DMS79 (cell line): ENCODE measurements around the gene SWT1.
"Not testable (repeated sequence)": the region's sequence is repeated elsewhere in the genome, so short reads cannot be mapped to it uniquely, and the experiment has no call there.

ENCODE experiments used
- DNase-seq: peaks from one replicate; lab custom pipeline; 2025; lab: John Stamatoyannopoulos, UW

SWT1 gene

DNA sequence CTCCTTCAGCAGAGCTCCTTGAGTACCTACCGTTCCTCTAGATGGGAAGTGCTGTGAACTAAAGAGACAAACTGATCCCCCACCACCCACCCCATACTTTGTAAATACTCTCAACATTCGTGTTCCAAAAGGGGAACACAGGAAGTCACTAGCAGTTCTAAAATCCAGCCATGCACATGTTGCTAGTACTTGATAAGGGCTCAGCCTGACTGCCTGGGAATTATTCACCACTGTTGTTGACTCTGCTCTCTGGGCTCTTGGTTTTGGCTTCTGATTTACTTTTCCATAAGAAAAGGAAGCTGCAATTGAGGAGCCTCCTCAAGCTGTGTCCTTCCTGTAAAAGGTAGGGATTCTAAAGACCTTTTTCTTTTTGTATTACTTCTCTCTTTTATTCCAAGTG lies 92.6 kb downstream of the SWT1 start:
- no peak for DNase-seq

GRCh38 chr1:185250063-185250462 lies 93.1 kb downstream of the SWT1 start:
- no peak for DNase-seq

- not testable (repeated sequence) for DNase-seq
Observed at GRCh38 chr1:185251928-185252327, 95.0 kb downstream of the SWT1 start.

DNA sequence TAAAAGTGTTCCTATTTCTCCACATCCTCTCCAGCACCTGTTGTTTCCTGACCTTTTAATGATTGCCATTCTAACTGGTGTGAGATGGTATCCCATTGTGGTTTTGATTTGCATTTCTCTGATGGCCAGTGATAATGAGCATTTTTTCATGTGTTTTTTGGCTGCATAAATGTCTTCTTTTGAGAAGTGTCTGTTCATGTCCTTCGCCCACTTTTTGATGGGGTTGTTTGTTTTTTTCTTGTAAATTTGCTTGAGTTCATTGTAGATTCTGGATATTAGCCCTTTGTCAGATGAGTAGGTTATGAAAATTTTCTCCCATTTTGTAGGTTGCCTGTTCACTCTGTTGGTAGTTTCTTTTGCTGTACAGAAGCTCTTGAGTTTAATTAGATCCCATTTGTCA lies 95.4 kb downstream of the SWT1 start:
- not testable (repeated sequence) for DNase-seq

DNA sequence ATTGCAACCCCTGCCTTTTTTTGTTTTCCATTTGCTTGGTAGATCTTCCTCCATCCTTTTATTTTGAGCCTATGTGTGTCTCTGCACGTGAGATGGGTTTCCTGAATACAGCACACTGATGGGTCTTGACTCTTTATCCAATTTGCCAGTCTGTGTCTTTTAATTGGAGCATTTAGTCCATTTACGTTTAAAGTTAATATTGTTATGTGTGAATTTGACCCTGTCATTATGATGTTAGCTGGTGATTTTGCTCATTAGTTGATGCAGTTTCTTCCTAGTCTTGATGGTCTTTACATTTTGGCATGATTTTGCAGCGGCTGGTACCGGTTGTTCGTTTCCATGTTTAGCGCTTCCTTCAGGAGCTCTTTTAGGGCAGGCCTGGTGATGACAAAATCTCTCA lies 98.6 kb downstream of the SWT1 start:
- not testable (repeated sequence) for DNase-seq

- DNase-seq = not testable (repeated sequence)
Observed at GRCh38 chr1:185257116-185257949, 100.4 kb downstream of the SWT1 start.

DNA sequence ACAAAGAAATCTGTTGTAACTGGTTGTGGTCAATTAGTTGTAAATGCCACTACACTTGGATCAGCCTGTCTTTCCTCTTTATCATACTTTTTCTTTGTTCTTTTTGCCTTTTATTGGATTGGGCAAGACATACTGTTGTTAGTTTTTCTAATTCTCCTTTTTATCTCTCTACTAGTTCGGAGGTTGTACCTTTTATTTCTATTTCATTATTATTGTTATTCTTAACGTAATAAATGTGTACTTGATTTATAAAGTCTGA lies 100.9 kb downstream of the SWT1 start:
- DNase-seq = no peak

- no peak for DNase-seq
Observed at GRCh38 chr1:185258676-185259075, 101.7 kb downstream of the SWT1 start.

DNA sequence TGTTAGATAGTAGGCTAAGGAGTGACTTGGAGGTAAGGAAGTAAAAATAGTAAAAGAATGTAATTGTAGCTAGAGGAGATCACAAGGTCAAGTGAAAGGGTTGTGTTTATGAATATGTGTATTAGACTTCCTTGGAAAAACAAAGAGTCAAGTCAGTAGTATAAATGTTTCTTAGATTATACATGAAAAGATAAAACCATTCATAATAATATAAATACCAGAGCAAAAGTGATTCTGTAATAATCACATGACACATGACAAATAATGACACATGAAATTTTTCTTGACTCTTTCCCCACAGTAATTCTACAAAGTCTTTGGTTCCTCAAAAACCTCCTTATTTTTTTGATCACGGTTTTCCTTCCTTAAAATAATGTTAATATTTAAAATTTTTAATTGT lies 103.6 kb downstream of the SWT1 start:
- DNase-seq = no peak

DNA sequence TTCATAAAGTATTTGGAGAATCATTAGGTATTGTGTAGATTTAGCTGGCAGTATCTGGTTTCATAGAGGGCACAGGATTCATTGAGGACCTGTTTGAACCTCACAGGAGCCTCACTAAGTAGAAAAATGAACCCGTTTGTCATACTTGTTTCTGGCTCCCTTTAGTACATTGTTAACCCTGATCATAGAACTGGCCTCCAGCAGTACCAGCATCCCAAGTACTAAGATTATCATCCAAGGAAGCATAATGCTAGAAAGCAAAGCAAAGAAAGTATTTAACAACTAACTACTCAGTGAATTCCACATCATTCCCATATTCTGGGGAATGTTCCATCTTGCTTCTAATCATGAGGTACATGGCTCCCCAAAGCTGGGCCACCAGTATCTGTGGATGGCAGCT lies 105.2 kb downstream of the SWT1 start:
- no peak for DNase-seq

DNA sequence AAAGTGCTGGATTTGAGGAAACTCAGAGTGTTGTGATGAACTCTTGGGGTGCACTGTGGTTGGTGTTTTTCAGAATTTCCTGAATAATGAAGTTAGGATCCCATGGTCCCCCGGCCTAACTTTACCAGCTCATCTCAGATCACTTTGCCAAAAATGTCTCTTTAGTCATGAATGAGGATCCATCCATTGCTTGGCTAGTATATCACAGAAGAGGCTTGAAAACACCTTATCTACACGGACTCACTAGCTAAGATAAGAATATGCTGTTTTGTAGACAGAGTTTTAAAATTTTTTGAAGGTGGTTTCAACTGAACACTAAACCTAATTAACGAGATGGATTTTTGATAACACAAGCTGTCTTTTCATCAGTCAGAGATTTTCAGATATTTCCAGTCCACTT lies 106.3 kb downstream of the SWT1 start:
- no peak for DNase-seq

- DNase-seq = no peak
Observed at GRCh38 chr1:185263780-185264179, 106.8 kb downstream of the SWT1 start.

DNA sequence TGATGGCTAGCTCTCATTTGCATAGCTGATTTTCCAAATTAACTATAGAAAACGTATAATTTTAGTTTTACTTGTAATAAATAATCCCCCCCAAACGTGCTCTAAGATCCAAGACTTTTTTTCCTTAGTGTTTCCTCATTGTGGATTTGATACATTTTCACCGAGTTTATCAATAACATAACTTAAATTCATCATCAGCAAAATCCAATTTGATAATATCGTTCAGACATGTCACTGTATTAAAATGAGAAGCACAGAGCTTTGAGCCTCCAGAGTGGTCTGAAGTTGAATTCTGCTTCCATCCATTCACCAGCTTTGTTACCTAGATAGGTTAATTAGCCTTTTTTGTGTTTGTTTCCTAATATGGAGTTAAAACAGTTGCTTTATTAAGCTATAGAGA lies 108.3 kb downstream of the SWT1 start:
- DNase-seq = no peak

DNA sequence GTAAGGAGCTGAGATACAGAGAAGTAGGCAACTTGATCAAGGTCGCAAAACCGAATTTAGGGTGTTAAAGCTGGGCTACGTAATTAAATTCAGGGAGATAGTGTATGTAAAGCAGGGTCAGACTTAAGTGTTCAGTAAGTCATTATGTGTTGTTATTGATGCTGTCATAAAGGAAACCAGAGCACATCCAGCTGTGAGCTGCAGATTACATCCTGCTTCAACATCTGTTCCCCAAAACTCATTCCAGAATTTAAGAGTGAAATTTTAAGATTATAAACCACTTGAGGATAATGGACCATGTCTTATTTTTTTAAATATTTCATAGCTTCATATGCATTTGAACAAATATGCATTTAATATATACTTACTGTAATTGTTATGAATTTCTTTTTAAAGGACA lies 110.3 kb downstream of the SWT1 start:
- no peak for DNase-seq

- DNase-seq = no peak
Observed at GRCh38 chr1:185267701-185268100, 110.7 kb downstream of the SWT1 start.

GRCh38 chr1:185268352-185268751 lies 111.4 kb downstream of the SWT1 start:
- DNase-seq = no peak

GRCh38 chr1:185271921-185272320 lies 115.0 kb downstream of the SWT1 start:
- DNase-seq = no peak

- DNase-seq = no peak
Observed at GRCh38 chr1:185279571-185279970, 122.6 kb downstream of the SWT1 start.

DNA sequence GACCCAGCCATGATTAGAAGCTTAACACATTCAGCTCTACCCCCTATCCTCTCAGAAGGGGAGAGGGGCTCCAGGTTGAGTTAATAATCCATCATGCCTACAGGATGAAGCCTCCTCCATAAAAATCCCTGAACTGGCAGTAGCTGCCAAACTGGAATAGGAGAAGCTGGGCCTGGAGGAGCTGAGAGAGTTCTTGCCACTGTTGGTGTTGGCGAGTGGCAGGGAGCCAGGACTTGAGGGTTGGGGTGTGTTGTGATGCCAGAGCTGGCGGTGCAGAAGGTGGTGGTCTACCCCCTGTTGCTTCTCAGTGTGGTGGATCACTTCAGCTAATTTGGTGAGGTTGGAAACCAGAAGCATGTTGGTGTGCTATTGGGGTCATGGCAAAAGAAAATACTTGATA lies 123.6 kb downstream of the SWT1 start:
- no peak for DNase-seq

DNA sequence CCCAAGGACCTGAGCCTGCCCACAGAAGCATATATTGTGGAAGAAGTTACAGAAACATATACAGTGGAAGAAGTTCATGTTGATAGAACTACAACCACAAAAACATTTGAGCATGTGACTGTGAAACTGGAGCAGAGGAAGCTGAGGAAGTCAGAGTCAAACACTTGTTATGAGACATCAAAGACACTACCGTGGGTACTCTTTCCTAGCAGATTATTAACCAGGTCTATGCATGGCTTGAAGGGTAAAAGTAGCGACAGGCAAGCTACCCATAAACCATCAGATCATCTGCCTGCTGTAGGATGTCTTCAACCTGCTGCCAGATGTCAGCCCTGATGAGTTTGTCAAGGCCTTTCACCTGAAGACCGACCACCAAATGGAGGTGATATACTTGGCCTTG lies 124.3 kb downstream of the SWT1 start:
- DNase-seq = no peak

GRCh38 chr1:185284116-185284515 lies 127.1 kb downstream of the SWT1 start:
- DNase-seq = no peak

GRCh38 chr1:185284533-185285276 lies 127.7 kb downstream of the SWT1 start:
- DNase-seq = no peak

DNA sequence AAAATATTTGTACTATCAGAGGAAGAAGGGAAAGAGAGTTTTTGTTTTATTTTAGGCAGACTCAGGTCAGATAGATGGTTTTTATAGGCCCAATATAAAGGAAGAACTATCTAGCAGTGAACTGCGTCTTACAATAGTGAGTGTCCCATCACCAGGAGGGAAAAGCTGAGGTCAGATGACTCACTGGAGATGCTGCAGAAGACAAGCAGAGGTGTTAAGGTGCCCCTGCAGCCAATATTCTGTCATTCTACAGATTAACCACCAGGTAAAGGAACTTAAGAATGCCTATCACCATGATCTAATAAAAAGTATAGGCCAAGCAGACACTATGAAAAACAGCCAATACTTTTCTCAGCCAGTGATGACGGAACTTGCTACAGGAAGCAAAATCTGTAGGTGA lies 130.5 kb downstream of the SWT1 start:
- no peak for DNase-seq

GRCh38 chr1:185288435-185288834 lies 131.5 kb downstream of the SWT1 start:
- no peak for DNase-seq
